ENCODE results near the gene GMNN.

DNA sequence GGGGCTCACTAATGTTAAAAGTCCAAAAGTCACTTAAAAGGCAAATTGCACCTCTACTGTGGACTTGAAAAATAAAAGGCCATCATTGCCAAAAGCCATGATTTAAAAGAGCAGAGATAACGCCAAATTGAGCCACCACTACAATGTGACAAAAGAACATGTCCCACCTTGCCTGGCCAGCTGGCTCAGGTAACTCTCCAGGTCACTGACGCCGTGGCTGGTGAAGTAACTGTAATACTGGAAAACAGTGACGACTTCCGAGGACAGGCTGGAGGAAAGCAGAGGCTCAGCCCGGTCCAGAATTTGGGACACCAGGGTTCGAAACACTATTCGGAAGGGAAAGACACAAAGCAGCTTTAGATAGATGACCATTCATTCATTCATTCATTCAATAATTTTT is 53.2 kb downstream of the GMNN start:
- TF ChIP-seq, protein P1, sequence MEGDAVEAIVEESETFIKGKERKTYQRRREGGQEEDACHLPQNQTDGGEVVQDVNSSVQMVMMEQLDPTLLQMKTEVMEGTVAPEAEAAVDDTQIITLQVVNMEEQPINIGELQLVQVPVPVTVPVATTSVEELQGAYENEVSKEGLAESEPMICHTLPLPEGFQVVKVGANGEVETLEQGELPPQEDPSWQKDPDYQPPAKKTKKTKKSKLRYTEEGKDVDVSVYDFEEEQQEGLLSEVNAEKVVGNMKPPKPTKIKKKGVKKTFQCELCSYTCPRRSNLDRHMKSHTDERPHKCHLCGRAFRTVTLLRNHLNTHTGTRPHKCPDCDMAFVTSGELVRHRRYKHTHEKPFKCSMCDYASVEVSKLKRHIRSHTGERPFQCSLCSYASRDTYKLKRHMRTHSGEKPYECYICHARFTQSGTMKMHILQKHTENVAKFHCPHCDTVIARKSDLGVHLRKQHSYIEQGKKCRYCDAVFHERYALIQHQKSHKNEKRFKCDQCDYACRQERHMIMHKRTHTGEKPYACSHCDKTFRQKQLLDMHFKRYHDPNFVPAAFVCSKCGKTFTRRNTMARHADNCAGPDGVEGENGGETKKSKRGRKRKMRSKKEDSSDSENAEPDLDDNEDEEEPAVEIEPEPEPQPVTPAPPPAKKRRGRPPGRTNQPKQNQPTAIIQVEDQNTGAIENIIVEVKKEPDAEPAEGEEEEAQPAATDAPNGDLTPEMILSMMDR (IDR thresholded peaks at IDR 0.05): no peak
- no peak for TF ChIP-seq POLR2A (IDR thresholded peaks at IDR 0.05)

All from body of pancreas (tissue), 4 donors.